ENCODE results near the gene AFG3L2. TPM values are rescaled to one million over a fixed set of nuclear protein-coding genes. Genes with fewer than 3 reads are reported as not detected.

The AFG3L2 gene
- total and polyA plus RNA-seq, 10 of the 15 experiments (the other 5 are each of a cell fraction or from before 2014, with no cell fraction given): 21.0 to 72.7 (median 57.7) TPM

DNA sequence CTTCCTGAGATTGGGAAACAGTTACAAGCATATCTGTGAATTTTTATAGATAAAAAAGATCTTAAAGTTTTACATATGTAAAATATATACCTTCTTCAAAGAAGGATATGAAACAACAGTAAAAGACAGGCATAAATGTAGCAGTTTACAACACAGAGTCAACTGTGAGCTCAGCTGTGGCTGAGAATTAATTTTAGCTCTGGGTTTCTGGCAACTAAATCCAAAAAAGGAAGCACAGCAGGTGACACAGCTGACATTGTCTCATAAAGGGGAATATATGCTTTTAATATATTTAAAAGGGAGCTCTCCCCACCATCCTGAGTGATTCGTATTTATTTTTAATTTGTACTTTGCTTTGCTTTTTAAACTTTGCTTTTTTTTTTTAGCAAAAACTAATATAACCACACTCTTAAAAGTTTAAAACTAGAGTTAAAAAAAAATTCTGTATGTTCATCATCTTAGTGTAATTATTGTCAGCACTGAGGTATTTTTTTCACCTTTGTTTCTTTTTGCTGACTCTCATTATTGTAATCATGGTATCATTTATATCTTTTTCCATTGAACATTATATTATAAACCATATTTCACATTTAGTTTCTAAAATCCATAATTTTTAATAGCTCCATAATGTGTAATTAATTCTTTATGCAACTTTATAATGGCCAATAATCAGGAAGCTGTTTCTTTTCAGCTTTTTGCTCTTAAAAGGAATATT is 62.3 kb downstream of the AFG3L2 start:
- CTCF ChIA-PET: interaction anchor here (0.7 to 4.7 kb wide), 3 partner anchors 13 to 66 kb away, joined by 3 to 32 read pairs (median 5); no protein-coding TSS in a partner anchor
- RAD21 ChIA-PET (ENCODE audit: unreplicated experiment): no interaction called here
- Histone ChIP-seq H3K4me2 (ENCODE audit: control insufficient read depth, insufficient read depth) (peak overlapping the region; percentile 47), H2AFZ (ENCODE audit: control insufficient read depth, low read depth, low read length) (no peak overlapping the region), H3K27me3 (replicated peaks in 1 of 2; ENCODE audit: control insufficient read depth in 2 of 2, insufficient read depth in 2 of 2, low read length in 1 of 2) (no peaks in the 10 kb centered on the region), H3K79me2 (ENCODE audit: control insufficient read depth, insufficient read depth, low read length) (peaks cover 6% of the 10 kb centered on the region), H3K9ac (ENCODE audit: control insufficient read depth, insufficient read depth, low read length) (peak overlapping the region; percentile 28; the same call in 1 of the 2 replicates), H3K27ac (ENCODE audit: control insufficient read depth, insufficient read depth) (peak overlapping the region; percentile 75), H3K9me3 (replicated peaks; ENCODE audit: control insufficient read depth, insufficient read depth, low read length) (peaks cover 9% of the 10 kb centered on the region; the same call in 2 of the 3 replicates), H3K36me3 (ENCODE audit: control insufficient read depth in 2 of 2, insufficient read depth in 2 of 2, low read length in 1 of 2) (peaks cover 0 to 3% of the 10 kb centered on the region in 2 experiments; a peak in 2 of 4 replicates), H3K4me3 (0 out of 2 replicates have a peak overlapping the region, but pooled peaks have one; percentile 26), H4K20me1 (ENCODE audit: control insufficient read depth, insufficient read depth) (no peaks in the 10 kb centered on the region), H3K4me1 (ENCODE audit: control insufficient read depth, insufficient read depth, low read length) (peaks cover 28% of the 10 kb centered on the region)
- no TSS peak for BruUV-seq (replicated peaks)
- ATAC-seq (peak; percentile 32), DNase-seq (ENCODE audit: low read depth, low spot score) (no peak), FAIRE-seq (no peak)
- peak; percentile 48 for TF ChIP-seq MEF2B (IDR thresholded peaks at IDR 0.05; ENCODE audit: partially characterized antibody, poor library complexity, severe bottlenecking)
- TF ChIP-seq BHLHE40 (IDR thresholded peaks at IDR 0.05; ENCODE audit: borderline replicate concordance in 1 of 2, low read depth in 2 of 2, low read length in 1 of 2): peak; percentile 40 to 45; a peak in 1 of 4 replicates
- TF ChIP-seq CEBPB (IDR thresholded peaks at IDR 0.05; ENCODE audit: borderline replicate concordance in 1 of 2, low read depth in 2 of 2, low read length in 2 of 2): 0 out of 4 replicates have a peak, but pooled peaks of 1 of the 2 experiments have one; percentile 3
- TF ChIP-seq MXI1 (IDR thresholded peaks at IDR 0.05; ENCODE audit: low read depth, low read length): no peak
- TF ChIP-seq HDAC2 (IDR thresholded peaks at IDR 0.05): no peak
- TF ChIP-seq PML (IDR thresholded peaks at IDR 0.05; ENCODE audit: low read length): no peak
- no peak for TF ChIP-seq NBN (IDR thresholded peaks at IDR 0.05)
- peak; percentile 46 for TF ChIP-seq RUNX3 (IDR thresholded peaks at IDR 0.05; ENCODE audit: low read length)
- 0 out of 4 replicates have a peak, but pooled peaks of 1 of the 2 experiments have one; percentile 24 for TF ChIP-seq SRF (IDR thresholded peaks at IDR 0.05; ENCODE audit: low read depth in 2 of 2, low read length in 2 of 2)
- TF ChIP-seq, protein P1, sequence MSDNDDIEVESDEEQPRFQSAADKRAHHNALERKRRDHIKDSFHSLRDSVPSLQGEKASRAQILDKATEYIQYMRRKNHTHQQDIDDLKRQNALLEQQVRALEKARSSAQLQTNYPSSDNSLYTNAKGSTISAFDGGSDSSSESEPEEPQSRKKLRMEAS (IDR thresholded peaks at IDR 0.05; ENCODE audit: low read depth, low read length): no peak
- peak; percentile 74; the same call in 1 of the 2 replicates for TF ChIP-seq MEF2A (IDR thresholded peaks at IDR 0.05; ENCODE audit: insufficient read depth, low read depth, low read length)
- no peak for TF ChIP-seq IRF4 (IDR thresholded peaks at IDR 0.05; ENCODE audit: low read depth, low read length)
- TF ChIP-seq, protein P2, sequence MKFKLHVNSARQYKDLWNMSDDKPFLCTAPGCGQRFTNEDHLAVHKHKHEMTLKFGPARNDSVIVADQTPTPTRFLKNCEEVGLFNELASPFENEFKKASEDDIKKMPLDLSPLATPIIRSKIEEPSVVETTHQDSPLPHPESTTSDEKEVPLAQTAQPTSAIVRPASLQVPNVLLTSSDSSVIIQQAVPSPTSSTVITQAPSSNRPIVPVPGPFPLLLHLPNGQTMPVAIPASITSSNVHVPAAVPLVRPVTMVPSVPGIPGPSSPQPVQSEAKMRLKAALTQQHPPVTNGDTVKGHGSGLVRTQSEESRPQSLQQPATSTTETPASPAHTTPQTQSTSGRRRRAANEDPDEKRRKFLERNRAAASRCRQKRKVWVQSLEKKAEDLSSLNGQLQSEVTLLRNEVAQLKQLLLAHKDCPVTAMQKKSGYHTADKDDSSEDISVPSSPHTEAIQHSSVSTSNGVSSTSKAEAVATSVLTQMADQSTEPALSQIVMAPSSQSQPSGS (IDR thresholded peaks at IDR 0.05; ENCODE audit: low read length): 0 out of 2 replicates have a peak, but pooled peaks have one; percentile 25
- peak; percentile 37; the same call in 1 of the 2 replicates for TF ChIP-seq NFIC (IDR thresholded peaks at IDR 0.05; ENCODE audit: low read depth, low read length)
- TF ChIP-seq EP300 (IDR thresholded peaks at IDR 0.05; ENCODE audit: borderline replicate concordance in 1 of 2, control insufficient read depth in 1 of 2, low read depth in 2 of 2, low read length in 2 of 2): 0 out of 4 replicates have a peak, but pooled peaks of 1 of the 2 experiments have one; percentile 12
- no peak for TF ChIP-seq WRNIP1 (IDR thresholded peaks at IDR 0.05; ENCODE audit: borderline replicate concordance, low read depth, low read length)
- SMC1A ChIA-PET (ENCODE audit: uncharacterized antibody, unreplicated experiment): interaction anchor here (0.7 to 1.1 kb wide), 2 partner anchors 14 to 1178 kb away, joined by 3 to 4 read pairs; no protein-coding TSS in a partner anchor
- in situ Hi-C loops (cut with MboI): no loop called here
- intact Hi-C loops (cut with micrococcal nuclease; ENCODE audit: unreplicated experiment): no loop called here
- POLR2A ChIA-PET: interaction anchor here (0.9 kb wide), 1 partner anchor 55 kb away, joined by 4 read pairs; no protein-coding TSS in a partner anchor
- 0% methylated on average over 1 of the region's 1 CpG for WGBS (ENCODE audit: insufficient coverage, insufficient replicate concordance, low lambda C conversion rate, missing lambda C conversion rate)

Data from GM12878 (cell line).